Stimulated activated CD8-positive, alpha-beta memory T cell treated with anti-CD3 and anti-CD28 coated beads, Interleukin-15, amount 100 ng/mL, for 1 hour (primary cell): ENCODE measurements around the gene TRMO.
"Not testable (repeated sequence)": the region's sequence is repeated elsewhere in the genome, so short reads cannot be mapped to it uniquely, and the experiment has no call there.

Experiments used
- DNase-seq: peaks from one replicate; pipeline ENCODE4 v3.0.0-alpha.2; 2020; ENCODE audit warnings: low read depth

Gene TRMO, protein sequence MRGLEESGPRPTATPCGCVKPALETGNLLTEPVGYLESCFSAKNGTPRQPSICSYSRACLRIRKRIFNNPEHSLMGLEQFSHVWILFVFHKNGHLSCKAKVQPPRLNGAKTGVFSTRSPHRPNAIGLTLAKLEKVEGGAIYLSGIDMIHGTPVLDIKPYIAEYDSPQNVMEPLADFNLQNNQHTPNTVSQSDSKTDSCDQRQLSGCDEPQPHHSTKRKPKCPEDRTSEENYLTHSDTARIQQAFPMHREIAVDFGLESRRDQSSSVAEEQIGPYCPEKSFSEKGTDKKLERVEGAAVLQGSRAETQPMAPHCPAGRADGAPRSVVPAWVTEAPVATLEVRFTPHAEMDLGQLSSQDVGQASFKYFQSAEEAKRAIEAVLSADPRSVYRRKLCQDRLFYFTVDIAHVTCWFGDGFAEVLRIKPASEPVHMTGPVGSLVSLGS

DNA sequence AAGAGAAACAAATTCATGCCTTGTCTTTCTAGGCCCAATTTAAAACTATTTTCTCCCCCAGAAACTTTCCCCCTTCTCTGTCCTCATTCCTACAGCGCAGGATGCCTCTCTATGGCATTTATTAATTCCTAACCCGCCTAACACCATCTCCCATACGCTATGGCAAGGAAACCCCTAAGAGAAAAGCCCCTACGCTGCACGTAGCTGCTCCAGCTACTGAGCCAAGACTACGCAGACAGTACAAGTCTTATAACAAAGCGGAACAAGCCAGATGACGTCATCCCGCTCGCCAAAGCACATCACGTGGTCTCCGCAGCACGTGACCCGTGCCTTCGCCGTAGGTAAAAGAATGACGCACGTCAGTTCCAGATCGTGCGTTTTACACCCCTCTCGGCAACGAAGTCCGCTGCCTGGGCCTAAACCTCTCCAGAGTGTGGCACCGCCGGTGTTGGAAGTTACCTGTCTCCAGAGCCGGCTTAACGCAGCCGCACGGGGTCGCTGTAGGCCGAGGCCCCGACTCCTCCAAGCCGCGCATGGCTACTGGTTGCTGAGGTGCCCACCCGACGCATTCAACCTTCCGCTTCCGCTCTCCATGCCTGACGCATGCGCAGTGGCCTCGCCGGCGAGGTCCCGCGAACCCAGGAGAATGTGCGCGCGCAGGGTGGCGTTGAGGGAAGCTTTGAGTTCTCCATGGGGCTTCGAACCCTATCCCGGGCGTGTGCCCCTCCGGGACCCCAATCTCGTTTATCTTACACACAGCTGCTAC is at the start of gene TRMO:
Gene TRMO, minus strand, starts transcription at position 542 of the 766 bp plus-strand sequence. Its CDS starts 7 bp downstream, at position 535.
- peak; percentile 96 for DNase-seq

DNA sequence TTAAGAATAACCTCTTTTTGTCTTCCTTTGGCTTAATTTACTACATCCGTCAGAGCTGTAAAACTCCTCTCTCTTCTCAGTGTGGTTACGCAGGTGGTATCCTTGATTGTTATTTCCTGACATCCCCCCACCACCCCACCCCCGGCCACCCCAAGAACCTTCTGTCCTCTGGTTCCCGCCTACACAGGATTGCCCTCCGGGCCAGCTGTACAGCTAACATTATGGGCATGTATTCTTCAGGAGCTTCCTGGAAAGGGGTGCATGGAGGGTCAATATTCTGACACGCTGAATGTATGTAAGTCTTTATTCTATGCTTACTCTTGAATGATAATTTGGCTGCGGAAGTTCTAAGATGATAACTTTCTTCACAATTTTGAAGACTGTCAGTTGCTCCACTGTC is 47.9 kb upstream of the TRMO start:
- no peak for DNase-seq

DNA sequence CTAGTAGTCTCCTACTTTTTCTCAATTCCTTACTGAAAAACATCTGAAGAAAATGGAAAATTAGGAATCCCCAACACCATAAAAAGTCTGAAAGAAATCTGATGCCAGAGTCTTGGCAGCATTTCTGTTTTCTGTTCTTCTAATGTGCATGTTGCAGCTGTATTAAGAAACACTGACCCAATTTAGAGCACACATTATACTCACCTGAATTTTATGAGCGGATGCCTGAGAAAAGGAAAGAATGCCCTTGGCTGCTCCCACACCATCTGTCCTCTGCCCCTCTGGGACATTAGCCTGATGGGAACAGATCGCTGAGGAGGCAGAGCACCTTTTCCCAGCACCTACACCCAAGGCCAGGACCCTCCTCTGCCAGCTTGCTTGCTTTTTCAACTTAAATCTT is 46.7 kb upstream of the TRMO start:
- no peak for DNase-seq

DNA sequence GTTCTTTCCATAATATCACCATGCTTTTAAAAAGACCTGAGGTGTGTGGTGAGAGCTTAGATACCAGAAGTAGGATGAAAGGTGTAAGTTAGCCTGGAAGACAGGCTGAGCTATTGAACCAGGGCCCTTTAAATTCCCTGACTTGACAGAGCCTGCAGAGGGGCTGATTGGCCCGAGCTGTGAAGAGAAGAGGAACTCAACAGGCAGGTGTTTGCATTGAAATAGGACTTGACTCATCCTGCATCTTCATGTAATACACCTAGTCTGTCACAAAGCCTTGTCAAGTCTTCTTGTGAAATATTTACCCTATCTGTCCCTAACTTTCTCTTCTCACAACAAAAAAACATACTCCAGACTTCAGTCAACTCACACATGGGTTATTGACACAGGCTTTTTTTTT is 44.2 kb upstream of the TRMO start:
- DNase-seq = no peak

DNA sequence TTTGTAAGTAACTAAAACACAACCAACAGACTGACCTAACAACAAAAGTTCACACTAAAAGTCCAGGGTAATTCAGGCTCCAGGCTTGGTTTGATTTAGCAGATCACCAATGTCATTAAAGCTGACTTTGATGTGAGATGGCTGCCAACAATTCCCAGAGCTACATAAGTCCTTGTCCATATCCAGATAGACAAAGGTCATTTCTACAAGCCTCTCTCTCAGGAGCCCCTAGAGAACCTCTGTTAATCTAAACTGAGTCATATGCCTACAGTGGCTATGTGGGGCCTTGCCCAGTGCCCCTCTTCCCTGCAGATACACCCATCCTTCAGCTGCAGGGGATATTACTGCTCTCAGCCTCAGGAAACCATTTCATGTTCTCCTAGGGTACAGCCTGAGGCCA is 42.6 kb upstream of the TRMO start:
- DNase-seq = no peak

DNA sequence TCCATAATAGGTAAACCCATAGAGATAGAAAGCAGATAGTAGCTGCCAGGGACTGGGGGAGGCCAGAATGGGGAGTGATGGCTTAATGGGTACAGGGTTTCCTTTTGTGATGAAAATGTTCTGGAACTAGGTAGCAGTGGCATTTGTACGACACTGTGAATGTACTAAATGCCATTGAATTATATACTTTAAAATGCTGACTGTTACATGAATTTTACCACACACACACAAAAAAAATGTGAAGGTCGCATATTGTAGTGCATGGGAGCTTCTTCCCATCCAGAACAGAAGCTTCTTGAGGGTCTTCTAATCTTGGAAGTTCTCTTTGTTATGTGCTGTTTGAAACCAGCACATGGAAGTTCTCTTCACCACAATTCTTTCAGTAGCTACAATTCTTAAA is 40.9 kb upstream of the TRMO start:
- DNase-seq = no peak

DNA sequence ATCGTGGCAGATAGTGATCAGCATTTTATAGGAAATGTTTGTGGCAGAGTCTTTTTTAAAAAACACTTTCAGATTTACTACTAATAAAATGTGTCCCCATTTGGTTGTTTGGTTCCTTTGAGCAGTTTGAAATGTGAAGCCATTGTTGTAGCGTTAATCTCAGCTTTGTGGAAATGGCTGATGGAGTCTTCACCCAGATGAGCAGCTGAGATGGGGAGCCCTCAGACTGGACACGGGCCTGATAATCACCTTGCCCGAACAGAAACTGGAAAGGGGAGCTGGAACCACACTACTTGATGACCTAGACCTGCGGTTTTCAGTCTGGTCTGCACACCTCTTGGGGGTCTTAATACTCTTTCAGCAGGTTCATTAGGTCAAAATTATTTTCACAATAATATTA is 40.3 kb upstream of the TRMO start:
- DNase-seq = no peak

DNA sequence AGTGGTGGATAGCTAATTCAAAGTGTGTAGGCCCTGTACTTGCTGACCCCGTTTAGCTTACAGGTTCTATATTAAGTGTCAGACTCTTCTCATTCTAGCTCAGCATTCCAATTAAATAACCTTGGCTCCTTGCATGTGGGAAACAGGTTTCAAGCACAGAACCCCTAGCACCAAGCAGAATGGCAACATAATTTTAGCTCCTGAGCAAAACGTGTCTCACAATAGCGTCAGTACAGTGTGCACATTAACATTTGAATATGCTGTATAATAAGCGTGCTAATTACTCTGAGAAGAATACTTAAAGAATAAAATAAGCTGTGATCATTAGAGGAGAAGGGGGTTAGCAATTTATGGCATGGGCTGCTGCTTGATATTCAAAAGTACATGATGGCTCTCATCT is 39.8 kb upstream of the TRMO start:
- DNase-seq = no peak

DNA sequence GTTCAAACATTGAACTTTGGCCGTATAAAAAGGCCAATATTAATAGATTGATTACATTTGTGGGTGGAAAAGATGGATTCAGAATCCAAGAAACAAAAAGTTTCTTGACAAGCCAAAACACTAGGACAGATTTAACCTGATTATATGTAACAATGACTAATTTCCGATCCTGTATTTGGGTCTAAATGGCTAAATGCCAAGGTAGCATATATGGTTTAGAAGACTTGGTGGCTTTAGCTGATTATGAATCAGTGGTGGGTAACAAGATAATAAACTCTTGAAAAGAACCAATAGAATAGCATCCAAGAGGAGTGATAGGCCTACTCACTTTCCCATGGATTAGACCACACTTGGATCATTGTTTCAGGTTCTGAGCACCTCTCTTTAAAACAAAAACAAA is 39.1 kb upstream of the TRMO start:
- no peak for DNase-seq

DNA sequence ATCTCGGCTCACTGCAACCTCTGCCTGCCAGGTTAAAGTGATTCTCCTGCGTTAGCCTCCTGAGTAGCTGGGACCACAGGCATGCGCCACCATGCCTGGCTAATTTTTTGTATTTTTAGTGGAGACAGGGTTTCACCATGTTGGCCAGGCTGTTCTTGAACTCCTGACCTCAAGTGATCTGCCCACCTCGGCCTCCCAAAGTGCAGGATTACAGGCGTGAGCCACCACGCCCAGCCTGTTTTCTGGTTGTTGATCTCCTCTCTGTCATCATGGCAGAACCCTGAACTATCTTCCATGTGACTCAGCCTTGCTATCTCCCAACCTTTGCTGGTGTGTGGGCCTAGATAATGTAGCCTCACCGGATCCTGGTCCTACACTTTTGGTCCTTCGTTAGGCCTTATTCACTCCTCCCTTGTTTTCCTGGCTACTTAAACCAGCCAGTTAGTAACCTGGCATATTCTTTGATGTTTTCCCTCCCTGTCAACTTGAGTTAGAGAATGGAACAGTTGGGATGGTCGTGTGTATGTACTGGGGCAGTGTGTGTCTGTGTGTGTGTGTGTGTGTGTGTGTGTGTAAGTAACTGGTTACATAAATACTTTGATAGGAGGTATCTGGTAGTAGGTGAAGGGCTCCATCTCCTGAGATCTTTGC is 38.5 kb upstream of the TRMO start:
- not testable (repeated sequence) for DNase-seq

DNA sequence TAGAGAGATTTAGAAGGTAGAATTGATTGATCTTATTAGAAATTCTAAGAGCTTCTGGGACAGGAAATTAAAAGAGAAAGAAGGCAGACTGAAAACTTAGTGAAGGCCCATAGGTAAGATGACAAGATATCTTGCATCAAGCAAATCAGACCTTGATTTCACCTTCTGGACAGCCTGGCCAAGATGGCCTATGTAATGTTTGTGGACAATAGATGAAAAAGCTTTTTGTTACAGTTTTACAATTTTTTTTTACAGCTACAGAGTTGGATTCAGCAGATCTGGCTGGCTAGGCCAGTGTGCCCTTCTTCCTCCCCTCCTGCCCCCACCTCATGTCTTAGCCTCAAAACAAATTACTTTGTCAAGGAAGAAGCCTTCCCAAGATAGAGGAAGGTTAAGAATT is 37.3 kb upstream of the TRMO start:
- no peak for DNase-seq

DNA sequence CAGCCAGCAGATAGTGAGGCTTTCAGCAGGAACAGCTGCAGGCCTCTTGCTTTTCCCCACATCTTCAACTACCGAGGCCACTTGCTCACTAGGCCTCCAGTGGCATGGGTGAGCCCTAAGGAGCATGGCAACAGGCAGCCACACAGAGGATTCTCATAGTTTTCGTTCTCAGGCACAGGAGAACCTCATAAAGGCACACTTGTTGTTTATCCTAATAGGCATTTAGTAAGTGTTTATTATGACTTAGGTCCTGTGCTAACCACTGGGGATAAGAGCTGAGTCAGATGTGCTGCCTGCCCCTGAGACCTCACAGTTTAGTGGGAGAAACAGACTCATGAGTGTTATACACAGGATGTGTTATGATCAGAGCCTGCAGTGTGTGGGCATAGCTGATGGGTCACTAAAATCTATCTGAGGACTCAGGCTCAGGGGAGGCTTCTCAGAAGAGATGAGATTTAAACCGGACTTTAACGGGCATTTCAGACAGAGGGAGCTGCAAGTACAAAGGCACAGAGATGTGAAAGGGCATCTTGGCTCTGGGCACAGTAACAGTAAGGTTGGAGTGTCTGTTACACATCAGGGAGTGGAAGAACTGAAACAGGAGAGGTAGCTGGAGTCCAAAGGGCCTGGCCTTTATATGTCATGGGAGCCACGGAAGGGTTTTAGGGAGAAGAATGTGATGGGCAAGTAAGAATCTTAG is 36.7 kb upstream of the TRMO start:
- no peak for DNase-seq

DNA sequence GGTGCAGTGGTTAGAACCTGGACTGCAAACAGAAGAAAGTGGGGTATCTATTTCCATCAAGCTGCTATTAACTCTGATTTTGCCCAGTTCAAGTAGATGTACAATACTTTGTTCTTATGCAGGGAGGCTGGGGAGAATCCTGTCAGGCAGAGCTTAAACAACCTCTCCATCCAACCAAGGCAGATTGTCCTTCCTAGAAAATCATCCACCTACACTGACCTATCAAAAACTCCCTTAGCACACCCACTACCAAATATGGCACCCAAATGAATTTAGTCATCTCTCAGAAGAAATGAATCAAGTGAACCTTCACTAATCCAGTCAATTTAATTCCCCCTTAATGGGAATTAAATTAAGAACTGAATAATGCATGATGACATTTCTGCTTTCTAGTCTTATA is 34.0 kb upstream of the TRMO start:
- DNase-seq = no peak

DNA sequence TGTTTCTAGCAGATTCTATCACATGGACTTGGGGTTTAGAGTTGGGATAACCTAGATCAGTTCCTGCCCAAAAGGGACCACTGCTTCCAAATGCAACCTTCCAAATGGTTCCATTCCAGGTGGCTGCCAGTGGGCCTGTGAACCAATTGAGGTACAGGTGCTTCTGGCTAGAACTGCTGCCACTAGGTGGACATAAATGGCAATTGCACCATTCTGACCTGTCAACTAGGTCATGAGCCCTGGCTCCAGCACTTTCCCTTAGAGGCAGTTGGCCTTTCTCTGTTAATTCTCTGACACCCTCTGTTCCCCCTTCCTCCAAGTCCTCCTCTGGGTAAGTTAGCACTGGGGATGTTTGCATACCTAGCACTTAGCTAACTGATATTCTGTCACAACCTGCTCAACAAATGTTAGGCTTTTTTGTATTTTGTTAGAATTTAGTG is 32.3 kb upstream of the TRMO start:
- peak; percentile 17 for DNase-seq

DNA sequence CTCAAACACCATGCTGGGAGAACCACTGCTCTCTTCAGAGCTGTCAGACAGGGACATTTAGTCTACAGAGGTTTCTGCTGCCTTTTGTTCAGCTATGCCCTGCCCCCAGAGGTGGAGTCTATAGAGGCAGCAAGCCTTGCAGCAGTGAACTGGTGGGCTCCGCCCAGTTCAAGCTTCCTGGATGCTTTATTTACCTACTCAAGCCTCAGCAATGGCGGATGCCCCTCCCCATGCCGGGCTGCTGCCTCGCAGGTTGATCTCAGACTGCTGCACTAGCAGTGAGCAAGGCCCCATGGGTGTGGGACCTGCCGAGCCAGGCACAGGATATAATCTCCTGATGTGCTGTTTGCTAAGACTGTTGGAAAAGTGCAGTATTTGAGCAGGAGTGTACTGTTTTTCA is 28.6 kb upstream of the TRMO start:
- not testable (repeated sequence) for DNase-seq

DNA sequence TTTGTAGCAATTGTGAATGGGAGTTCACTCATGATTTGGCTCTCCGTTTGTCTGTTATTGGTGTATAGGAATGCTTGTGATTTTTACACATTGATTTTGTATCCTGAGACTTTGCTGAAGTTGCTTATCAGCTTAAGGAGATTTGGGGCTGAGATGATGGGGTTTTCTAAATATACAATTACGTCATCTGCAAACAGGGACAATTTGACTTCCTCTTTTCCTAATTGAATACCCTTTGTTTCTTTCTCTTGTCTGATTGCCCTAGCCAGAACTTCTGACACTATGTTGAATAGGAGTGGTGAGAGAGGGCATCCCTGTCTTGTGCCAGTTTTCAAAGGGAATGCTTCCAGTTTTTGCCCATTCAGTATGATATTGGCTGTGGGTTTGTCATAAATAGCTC is 24.8 kb upstream of the TRMO start:
- DNase-seq = not testable (repeated sequence)

DNA sequence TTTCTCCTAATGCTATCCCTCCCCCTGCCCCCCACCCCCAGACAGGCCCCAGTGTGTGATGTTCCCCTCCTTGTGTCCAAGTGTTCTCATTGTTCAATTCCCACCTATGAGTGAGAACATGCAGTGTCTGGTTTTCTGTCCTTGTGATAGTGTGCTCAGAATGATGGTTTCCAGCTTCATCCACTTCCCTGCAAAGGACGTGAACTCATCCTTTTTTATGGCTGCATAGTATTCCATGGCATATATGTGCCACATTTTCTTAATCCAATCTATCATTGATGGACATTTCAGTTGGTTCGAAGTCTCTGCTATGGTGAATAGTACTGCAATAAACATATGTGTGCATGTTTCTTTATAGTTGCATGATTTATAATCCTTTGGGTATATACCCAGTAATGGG is 23.2 kb upstream of the TRMO start:
- DNase-seq = not testable (repeated sequence)

DNA sequence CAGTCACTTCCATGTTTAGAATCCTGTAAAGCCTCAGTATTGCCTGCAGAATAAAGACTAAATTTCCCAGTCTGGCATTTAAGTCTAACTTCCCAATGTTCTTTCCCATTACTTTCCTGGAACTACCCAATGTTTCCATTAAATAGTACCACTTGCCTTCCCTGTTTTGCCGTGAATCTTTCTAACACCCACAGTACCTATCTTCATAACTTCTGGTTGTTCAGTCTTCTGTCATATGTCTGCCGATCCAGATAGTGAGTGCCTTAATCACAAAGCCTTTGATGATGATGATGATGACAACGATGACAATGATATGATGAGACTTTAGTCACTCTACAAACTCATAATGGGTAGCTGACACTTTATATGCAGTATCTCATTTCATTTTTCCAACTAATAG is 22.3 kb upstream of the TRMO start:
- no peak for DNase-seq

DNA sequence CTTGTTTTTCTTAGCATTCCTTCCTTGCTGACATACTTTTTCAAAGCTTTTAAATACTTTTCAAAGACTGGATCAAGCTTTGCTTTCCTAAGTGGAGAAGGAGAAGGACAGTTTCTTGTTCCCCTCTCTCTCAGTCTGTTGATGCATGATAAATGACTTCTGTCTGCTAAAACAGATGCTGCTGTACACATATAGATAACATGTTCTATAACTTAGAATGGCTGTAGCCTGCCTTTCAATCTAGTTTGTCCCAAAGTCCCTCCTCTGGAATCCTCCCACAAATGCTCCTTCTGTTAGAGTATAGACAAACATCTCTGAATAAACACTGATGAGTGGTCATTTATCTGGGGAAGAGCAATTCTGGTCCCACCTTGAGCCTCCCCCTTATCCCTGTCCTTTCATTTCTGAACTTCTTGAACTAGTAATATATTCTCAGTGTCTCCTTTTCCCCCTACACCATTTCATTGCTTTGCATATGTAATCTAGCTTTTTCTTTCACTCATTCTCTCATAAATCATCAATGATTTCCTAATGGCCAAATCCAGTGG is 21.1 kb upstream of the TRMO start:
- DNase-seq = no peak

DNA sequence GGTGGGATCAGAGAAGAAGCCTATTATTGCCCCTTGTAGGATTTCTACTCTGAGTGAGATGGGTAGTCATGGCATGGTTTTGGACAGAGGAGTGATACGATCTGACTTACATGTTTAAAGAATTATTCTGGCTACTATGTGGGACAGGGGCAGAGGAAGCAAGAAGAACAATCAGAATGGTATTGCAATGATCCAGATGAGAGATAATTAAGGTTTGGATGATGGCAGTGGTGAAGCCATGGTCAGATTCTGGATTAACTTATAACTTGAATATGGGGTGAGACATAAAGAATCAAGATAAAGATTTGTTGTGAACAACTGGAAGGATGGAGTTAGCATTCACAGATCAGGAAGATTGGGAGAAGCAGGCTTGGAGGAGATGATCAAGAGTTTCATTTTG is 19.0 kb upstream of the TRMO start:
- DNase-seq = no peak

DNA sequence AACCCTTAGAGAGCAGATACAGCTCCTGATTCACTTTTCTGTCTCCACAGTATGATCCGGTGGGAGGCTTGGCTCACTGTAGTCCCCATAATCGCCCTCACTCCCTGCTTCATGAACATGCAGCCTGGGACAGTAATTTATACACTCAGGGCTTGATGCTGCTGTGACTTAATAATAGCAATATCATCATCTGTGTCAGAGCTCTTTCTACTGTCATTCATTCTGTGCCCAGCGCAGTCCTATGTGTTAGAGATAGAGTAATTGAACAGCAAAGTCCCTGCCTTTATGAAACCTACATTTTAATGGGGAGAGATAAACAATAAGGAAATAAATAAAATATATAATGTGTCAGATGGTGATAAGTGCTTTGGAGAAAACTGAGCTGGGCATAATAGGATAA is 18.4 kb upstream of the TRMO start:
- DNase-seq = no peak

DNA sequence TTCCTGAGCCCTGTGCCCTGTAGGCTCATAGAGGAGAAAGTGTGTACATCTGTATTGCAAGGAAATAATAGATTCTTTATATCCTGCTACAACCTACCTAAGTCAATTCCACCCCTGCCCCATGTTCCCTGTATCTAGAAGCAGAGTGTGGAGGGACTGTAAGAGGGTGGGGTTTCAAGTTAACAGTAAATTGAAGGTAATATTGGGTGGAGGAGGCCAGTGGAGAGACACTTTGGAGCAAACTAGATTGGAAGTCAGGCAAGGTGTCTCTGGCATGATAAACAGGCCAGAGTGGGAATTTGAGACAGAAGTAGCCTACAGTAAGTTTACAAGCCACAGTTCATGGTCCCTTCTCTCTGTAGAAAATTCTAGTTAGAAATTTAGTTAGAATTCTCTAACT is 17.9 kb upstream of the TRMO start:
- DNase-seq = no peak
